Ascending aorta (tissue), 2 donors: ENCODE results near the gene CALML3. TPM values are rescaled to one million over a fixed set of nuclear protein-coding genes. Genes with fewer than 3 reads are reported as not detected.

Experiments used
- DNase-seq, 2 donors: peaks; one replicate each; pipeline ENCODE4 v3.0.0-alpha.2; 2019; ENCODE audit warnings: low spot score in 2 of 2
- H3K27ac ChIP-seq, 2 donors: fragments of 200-600 bp; sonication (generic); one replicate each; pipeline ENCODE4 v1.5.1; 2016 to 2017; ENCODE audit warnings: mild to moderate bottlenecking in 1 of 2
- H3K27me3 ChIP-seq: fragments of 200-600 bp; sonication (generic); one replicate; pipeline ENCODE4 v1.5.1; 2017
- H3K36me3 ChIP-seq, 2 donors: fragments of 200-600 bp; sonication (generic); one replicate each; pipeline ENCODE4 v1.5.1; 2016
- H3K4me1 ChIP-seq, 2 donors: fragments of 200-600 bp; sonication (generic); one replicate each; pipeline ENCODE4 v1.5.1; 2016 to 2017; ENCODE audit warnings: mild to moderate bottlenecking in 1 of 2
- H3K4me3 ChIP-seq, 2 donors: fragments of 200-600 bp; sonication (generic); one replicate each; pipeline ENCODE4 v1.5.1; 2016 to 2017; ENCODE audit warnings: mild to moderate bottlenecking in 1 of 2
- H3K9me3 ChIP-seq, 2 donors: fragments of 200-600 bp; sonication (generic); one replicate each; pipeline ENCODE4 v1.5.1; 2016
- intact Hi-C: fragments of 100-400 bp; cut with DNase I; formaldehyde crosslinking; loops from one replicate; pipeline ENCODE4 v1.15.1; 2023
- total RNA-seq: library from RNA; depleted of rRNA; stranded (reverse); fragments of >200 nt; gene quantifications from one replicate; pipeline ENCODE4 v1.1.0, GENCODE V29; 2016
- TF ChIP-seq, protein P1 (sequence below), 3 experiments: fragments of 200-600 bp in 2 of 3; fragments of 450-650 bp in 1 of 3; sonication (generic) in 2 of 3; IDR thresholded peaks; one replicate each; pipeline ENCODE4 v1.5.1; 2016 to 2019; ENCODE audit warnings: antibody characterized with exemption in 3 of 3, mild to moderate bottlenecking in 1 of 3, moderate library complexity in 1 of 3

The CALML3 gene
- total RNA-seq, 1 donor from 2014 or later, result not detected

DNA sequence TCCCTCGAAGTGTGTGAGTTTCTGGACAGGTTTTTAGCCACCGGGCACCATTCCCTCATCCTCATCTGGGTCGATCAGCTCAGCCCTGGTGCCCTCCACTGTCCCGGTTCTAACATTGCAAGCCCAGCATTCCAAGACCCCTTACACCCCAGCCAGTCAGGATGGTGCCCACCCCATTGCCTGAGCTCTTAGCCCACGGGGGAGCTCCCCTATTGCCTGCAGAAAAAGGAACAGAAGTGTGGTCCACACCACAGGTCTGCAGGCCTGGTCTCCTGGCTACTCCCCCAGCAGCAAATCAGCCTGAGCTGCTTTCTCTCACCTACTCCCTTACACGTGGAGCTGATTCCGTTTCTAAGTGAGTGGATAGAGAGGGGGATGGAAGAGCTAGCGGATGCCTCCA lies 30.1 kb upstream of the CALML3 start:
- intact Hi-C loops, result no loop called here
- TF ChIP-seq, protein P1, sequence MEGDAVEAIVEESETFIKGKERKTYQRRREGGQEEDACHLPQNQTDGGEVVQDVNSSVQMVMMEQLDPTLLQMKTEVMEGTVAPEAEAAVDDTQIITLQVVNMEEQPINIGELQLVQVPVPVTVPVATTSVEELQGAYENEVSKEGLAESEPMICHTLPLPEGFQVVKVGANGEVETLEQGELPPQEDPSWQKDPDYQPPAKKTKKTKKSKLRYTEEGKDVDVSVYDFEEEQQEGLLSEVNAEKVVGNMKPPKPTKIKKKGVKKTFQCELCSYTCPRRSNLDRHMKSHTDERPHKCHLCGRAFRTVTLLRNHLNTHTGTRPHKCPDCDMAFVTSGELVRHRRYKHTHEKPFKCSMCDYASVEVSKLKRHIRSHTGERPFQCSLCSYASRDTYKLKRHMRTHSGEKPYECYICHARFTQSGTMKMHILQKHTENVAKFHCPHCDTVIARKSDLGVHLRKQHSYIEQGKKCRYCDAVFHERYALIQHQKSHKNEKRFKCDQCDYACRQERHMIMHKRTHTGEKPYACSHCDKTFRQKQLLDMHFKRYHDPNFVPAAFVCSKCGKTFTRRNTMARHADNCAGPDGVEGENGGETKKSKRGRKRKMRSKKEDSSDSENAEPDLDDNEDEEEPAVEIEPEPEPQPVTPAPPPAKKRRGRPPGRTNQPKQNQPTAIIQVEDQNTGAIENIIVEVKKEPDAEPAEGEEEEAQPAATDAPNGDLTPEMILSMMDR (IDR thresholded peaks at IDR 0.05), result no peak

GRCh38 chr10:5496261-5497250 lies 28.2 kb upstream of the CALML3 start:
- intact Hi-C loops, result no loop called here
- peaks cover 0 to 5% of the 10 kb centered on the region in 2 donors for H3K9me3 ChIP-seq
- TF ChIP-seq, protein P1 (IDR thresholded peaks at IDR 0.05), result no peak
- H3K36me3 ChIP-seq, result no peaks in the 10 kb centered on the region
- H3K4me3 ChIP-seq, result no peak overlapping the region
- no peaks in the 10 kb centered on the region for H3K4me1 ChIP-seq
- peak in 1 of 2 donors; percentile 35 for DNase-seq
- no peaks in the 10 kb centered on the region for H3K27me3 ChIP-seq
- no peak overlapping the region for H3K27ac ChIP-seq

More for the DNA sequence above, 30.1 kb upstream of the CALML3 start:
- peaks cover 0 to 5% of the 10 kb centered on the region in 2 donors for H3K9me3 ChIP-seq
- no peak for DNase-seq
- H3K27me3 ChIP-seq, result no peaks in the 10 kb centered on the region
- no peak overlapping the region for H3K27ac ChIP-seq
- no peaks in the 10 kb centered on the region for H3K36me3 ChIP-seq
- H3K4me3 ChIP-seq, result no peak overlapping the region
- no peaks in the 10 kb centered on the region for H3K4me1 ChIP-seq

DNA sequence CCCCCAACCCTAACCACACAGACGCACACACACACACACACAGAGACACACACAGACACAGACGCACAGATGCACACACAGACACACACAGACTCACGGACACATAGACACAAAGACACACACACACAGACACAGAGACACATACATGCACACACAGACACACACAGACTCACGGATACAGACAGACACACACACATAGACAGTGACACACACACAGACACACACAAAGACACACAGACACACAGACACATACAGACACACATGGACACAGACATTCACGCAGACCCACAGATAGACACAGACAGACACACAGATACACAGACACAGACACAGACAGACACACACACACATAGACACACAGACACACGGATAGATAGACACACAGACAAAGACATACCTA lies 27.5 kb upstream of the CALML3 start:
- H3K27ac ChIP-seq, result no peak overlapping the region
- no peaks in the 10 kb centered on the region for H3K4me1 ChIP-seq
- H3K36me3 ChIP-seq, result no peaks in the 10 kb centered on the region
- H3K9me3 ChIP-seq, result peaks cover 0 to 3% of the 10 kb centered on the region in 2 donors
- H3K4me3 ChIP-seq, result no peak overlapping the region
- TF ChIP-seq, protein P1 (IDR thresholded peaks at IDR 0.05), result no peak
- intact Hi-C loops, result no loop called here
- no peaks in the 10 kb centered on the region for H3K27me3 ChIP-seq
- DNase-seq, result no peak

DNA sequence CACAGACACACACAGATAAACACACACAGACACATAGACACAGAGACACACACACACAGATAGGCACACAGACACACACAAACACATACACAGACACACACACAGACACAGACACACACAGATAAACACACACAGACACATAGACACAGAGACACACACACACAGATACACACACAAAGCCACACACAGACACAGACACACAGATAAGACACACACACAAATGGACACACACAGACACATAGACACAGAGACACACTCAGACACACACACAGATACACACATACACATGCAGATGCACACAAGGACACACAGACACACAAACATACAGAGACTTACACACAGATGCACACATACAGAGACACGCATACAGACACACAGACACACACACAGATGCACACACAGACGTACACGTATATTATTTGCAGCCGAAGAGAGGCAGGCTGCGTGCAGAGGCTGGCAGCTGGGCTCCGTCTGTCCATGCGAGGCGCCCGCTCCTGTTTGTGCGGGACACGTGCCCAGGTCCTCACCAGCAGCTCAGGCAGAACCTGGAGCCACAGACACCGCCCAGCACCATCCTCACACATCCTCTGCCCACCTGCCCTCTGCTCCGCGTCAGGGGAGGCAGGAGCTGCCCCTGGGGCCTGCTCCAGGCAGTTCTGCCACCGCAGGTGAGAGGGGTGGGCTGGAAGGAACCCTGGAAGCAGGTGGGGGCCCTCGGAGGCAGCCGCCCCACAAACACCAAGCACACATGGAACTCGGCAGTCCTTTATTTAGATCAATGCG lies 26.6 kb upstream of the CALML3 start:
- Histone ChIP-seq H3K27ac (no peak overlapping the region), H3K36me3 (no peaks in the 10 kb centered on the region), H3K4me3 (no peak overlapping the region), H3K4me1 (no peaks in the 10 kb centered on the region), H3K9me3 (no peaks in the 10 kb centered on the region), H3K27me3 (no peaks in the 10 kb centered on the region)
- peak in 1 of 2 donors; percentile 31 for DNase-seq
- intact Hi-C loops, result no loop called here
- TF ChIP-seq, protein P1 (IDR thresholded peaks at IDR 0.05), result no peak

DNA sequence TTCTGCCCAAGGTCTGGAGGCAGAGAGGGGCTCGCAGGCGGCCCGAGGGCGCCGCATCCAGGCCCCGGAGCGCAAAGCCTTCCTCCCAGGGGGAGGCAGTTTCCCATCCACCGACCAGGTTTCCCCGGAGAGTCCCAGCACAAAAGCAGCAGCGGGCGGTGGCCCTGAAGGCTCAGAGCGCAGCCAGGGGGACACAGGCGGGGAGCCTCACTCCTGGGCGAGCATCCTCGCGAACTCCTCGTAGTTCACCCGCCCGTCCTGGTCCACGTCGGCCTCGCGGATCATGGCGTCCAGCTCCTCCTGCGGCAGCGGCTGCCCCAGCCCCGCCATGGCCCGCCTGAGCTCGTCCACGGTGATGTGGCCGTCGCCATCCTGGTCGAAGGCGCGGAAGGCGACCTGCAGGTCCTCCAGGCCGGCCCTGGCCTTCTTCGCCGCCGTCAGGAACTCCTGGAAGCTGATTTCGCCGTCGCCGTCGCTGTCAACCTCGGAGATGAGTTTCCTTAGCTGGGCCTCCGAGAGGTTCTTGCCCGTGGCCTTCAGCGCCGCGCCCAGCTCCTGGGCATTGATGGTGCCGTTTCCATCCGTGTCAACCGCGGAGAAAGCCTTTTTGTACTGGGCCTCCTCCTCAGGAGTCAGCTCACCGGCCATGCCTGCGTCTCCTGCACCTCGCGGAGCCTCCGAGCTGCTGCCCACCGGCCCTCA lies 25.8 kb upstream of the CALML3 start:
- intact Hi-C loops, result no loop called here
- Histone ChIP-seq H3K4me3 (no peak overlapping the region), H3K4me1 (no peaks in the 10 kb centered on the region), H3K36me3 (no peaks in the 10 kb centered on the region), H3K27me3 (no peaks in the 10 kb centered on the region), H3K9me3 (no peaks in the 10 kb centered on the region), H3K27ac (no peak overlapping the region)
- DNase-seq, result peak in 1 of 2 donors; percentile 43
- TF ChIP-seq, protein P1 (IDR thresholded peaks at IDR 0.05), result no peak
